ENCODE results near the gene CHN2.

Gene CHN2

DNA sequence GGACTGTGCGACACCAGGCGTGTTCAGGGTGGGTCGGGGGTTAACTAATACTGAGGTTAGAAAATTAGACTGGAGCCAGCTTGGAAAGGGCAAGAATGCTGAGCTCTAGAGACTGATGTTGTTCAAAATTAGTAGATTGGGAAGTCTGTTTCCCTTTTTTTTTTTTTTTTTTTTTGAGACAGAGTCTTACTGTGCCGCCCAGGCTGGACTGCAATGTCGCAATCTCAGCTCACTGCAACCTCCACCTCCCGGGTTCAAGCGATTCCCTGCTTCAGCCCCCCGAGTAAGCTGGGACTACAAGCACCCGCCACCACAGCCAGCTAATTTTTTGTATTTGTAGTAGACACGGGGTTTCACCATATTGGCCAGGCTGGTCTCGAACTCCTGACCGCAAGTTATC, 45.5 kb upstream of the CHN2 start:
- TF ChIP-seq HDGF (IDR thresholded peaks at IDR 0.05; ENCODE audit: borderline replicate concordance) (no peak), LEF1 (IDR thresholded peaks at IDR 0.05; ENCODE audit: borderline replicate concordance) (no peak), SUZ12 (IDR thresholded peaks at IDR 0.05) (no peak), BHLHE40 (IDR thresholded peaks at IDR 0.05; ENCODE audit: borderline replicate concordance) (no peak), ZNF384 (IDR thresholded peaks at IDR 0.05) (no peak), L3MBTL2 (conservative IDR thresholded peaks at IDR 0.05) (no peak), NFRKB (IDR thresholded peaks at IDR 0.05) (no peak), SP1 (IDR thresholded peaks at IDR 0.05) (no peak), FOXM1 (IDR thresholded peaks at IDR 0.05; ENCODE audit: borderline replicate concordance) (no peak), CTBP1 (IDR thresholded peaks at IDR 0.05; ENCODE audit: borderline replicate concordance) (no peak), ARNT (IDR thresholded peaks at IDR 0.05) (no peak), FOXA1 (IDR thresholded peaks at IDR 0.05) (no peak), TARDBP (IDR thresholded peaks at IDR 0.05) (no peak), FOXK2 (IDR thresholded peaks at IDR 0.05) (no peak)
- TF ChIP-seq, protein P1, sequence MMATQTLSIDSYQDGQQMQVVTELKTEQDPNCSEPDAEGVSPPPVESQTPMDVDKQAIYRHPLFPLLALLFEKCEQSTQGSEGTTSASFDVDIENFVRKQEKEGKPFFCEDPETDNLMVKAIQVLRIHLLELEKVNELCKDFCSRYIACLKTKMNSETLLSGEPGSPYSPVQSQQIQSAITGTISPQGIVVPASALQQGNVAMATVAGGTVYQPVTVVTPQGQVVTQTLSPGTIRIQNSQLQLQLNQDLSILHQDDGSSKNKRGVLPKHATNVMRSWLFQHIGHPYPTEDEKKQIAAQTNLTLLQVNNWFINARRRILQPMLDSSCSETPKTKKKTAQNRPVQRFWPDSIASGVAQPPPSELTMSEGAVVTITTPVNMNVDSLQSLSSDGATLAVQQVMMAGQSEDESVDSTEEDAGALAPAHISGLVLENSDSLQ (IDR thresholded peaks at IDR 0.05): no peak
- DNase-seq (ENCODE audit: extremely low spot score): no peak
- POLR2A ChIA-PET: interaction anchor here (1.5 kb wide), 1 partner anchor 8 kb away, joined by 3 read pairs; no protein-coding TSS in a partner anchor
- CTCF ChIA-PET: interaction anchor here (0.5 to 1.2 kb wide), 3 partner anchors 8 to 41 kb away, joined by 3 to 5 read pairs (median 4); no protein-coding TSS in a partner anchor

GRCh38 chr7:29150856-29151255, 43.7 kb upstream of the CHN2 start:
- no peak for DNase-seq (ENCODE audit: extremely low spot score)
- TF ChIP-seq ARNT (IDR thresholded peaks at IDR 0.05) (no peak), ELF4 (IDR thresholded peaks at IDR 0.05) (no peak), BHLHE40 (IDR thresholded peaks at IDR 0.05; ENCODE audit: borderline replicate concordance) (no peak), FOXA1 (IDR thresholded peaks at IDR 0.05) (no peak), LEF1 (IDR thresholded peaks at IDR 0.05; ENCODE audit: borderline replicate concordance) (no peak), L3MBTL2 (conservative IDR thresholded peaks at IDR 0.05) (no peak), SUZ12 (IDR thresholded peaks at IDR 0.05) (no peak), CTBP1 (IDR thresholded peaks at IDR 0.05; ENCODE audit: borderline replicate concordance) (no peak), FOXK2 (IDR thresholded peaks at IDR 0.05) (no peak), HDGF (IDR thresholded peaks at IDR 0.05; ENCODE audit: borderline replicate concordance) (no peak), NFRKB (IDR thresholded peaks at IDR 0.05) (no peak)
- TF ChIP-seq, protein P1 (IDR thresholded peaks at IDR 0.05): no peak
- ChIA-PET CTCF (no interaction called here), POLR2A (no interaction called here)

DNA sequence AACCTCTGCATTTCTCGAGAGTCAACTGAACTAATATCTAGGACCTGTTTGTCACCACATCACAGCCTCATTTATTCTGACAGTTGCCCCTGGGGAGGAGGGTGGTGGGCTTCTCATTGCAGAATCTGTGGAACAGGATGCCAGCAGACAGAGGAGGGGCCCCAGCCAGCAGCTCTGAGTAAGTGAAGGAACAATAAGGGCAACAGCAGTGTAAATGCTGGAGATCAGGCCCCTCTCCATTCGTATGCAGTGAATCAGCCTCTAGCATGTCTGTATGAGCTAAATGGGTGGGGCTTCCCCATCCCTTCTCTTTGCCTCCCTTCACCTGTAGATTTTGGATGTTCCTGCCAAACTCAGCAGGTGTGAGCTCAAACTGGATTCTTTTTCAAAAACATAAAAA, 40.5 kb upstream of the CHN2 start:
- ChIA-PET CTCF (interaction anchor here (2.6 kb wide), 1 partner anchor 36 kb away, joined by 10 read pairs; no protein-coding TSS in a partner anchor), POLR2A (no interaction called here)
- no peak for TF ChIP-seq ARNT (IDR thresholded peaks at IDR 0.05)
- TF ChIP-seq, protein P1 (IDR thresholded peaks at IDR 0.05): no peak
- no peak for TF ChIP-seq BHLHE40 (IDR thresholded peaks at IDR 0.05; ENCODE audit: borderline replicate concordance)
- TF ChIP-seq SUZ12 (IDR thresholded peaks at IDR 0.05): no peak
- TF ChIP-seq TARDBP (IDR thresholded peaks at IDR 0.05): no peak
- TF ChIP-seq SP1 (IDR thresholded peaks at IDR 0.05): no peak
- no peak for TF ChIP-seq FOXM1 (IDR thresholded peaks at IDR 0.05; ENCODE audit: borderline replicate concordance)
- TF ChIP-seq ELF4 (IDR thresholded peaks at IDR 0.05): no peak
- TF ChIP-seq NFRKB (IDR thresholded peaks at IDR 0.05): no peak
- no peak for DNase-seq (ENCODE audit: extremely low spot score)

- POLR2A ChIA-PET: interaction anchor here (1.0 kb wide), 1 partner anchor 8 kb away, joined by 3 read pairs; no protein-coding TSS in a partner anchor
- TF ChIP-seq ARNT (IDR thresholded peaks at IDR 0.05) (no peak), SP1 (IDR thresholded peaks at IDR 0.05) (no peak)
- DNase-seq (ENCODE audit: extremely low spot score): peak; percentile 38
- CTCF ChIA-PET: interaction anchor here (0.6 to 1.6 kb wide), 6 partner anchors 8 to 150 kb away, joined by 3 to 4 read pairs (median 4); partner anchors contain the start of gene CPVL
Observed at GRCh38 chr7:29156907-29157452, 37.6 kb upstream of the CHN2 start.

DNA sequence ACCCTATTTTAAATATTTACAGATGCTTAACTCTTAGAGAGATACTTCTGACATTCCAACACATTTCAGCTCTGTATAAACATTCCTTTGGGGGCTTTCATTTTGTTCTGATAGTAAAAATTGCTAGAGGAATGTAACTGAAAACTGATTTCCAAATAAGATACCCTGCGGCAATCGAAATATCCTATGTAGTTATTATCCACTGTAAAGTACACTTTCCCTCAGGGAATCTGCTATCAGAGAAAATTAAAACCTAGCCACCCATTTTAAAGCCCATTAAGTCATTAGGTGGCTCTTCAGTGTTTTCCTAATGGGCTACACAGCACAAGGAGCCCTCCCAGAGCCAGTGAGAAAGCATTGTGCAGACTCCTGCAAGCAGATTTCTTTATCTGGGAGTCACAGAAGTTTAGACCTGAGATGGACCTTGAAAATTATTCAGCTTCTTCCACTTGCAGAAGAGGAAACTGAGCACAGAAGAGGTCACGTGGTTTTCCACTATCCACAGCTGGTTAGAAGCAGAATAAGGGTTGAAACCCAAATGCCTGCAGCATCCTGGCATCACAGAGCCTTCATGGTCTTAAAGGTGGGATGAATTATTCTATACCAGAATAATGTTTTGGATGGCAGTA, 35.7 kb upstream of the CHN2 start:
- ChIA-PET CTCF (interaction anchor here (1.6 kb wide), 1 partner anchor 31 kb away, joined by 4 read pairs; no protein-coding TSS in a partner anchor), POLR2A (no interaction called here)
- TF ChIP-seq, protein P1 (IDR thresholded peaks at IDR 0.05): no peak
- no peak for TF ChIP-seq ZNF384 (IDR thresholded peaks at IDR 0.05)
- TF ChIP-seq CTBP1 (IDR thresholded peaks at IDR 0.05; ENCODE audit: borderline replicate concordance): no peak
- TF ChIP-seq SP1 (IDR thresholded peaks at IDR 0.05): no peak
- no peak for TF ChIP-seq ARNT (IDR thresholded peaks at IDR 0.05)
- no peak for TF ChIP-seq FOXK2 (IDR thresholded peaks at IDR 0.05)
- no peak for TF ChIP-seq L3MBTL2 (conservative IDR thresholded peaks at IDR 0.05)
- TF ChIP-seq TARDBP (IDR thresholded peaks at IDR 0.05): no peak
- TF ChIP-seq SUZ12 (IDR thresholded peaks at IDR 0.05): no peak
- no peak for TF ChIP-seq FOXM1 (IDR thresholded peaks at IDR 0.05; ENCODE audit: borderline replicate concordance)
- no peak for TF ChIP-seq ELF4 (IDR thresholded peaks at IDR 0.05)
- no peak for TF ChIP-seq HDGF (IDR thresholded peaks at IDR 0.05; ENCODE audit: borderline replicate concordance)
- TF ChIP-seq BHLHE40 (IDR thresholded peaks at IDR 0.05; ENCODE audit: borderline replicate concordance): no peak
- no peak for TF ChIP-seq NFRKB (IDR thresholded peaks at IDR 0.05)
- no peak for TF ChIP-seq LEF1 (IDR thresholded peaks at IDR 0.05; ENCODE audit: borderline replicate concordance)
- DNase-seq (ENCODE audit: extremely low spot score): no peak
